ENCODE measurements around the gene PALM. TPM values are rescaled to one million over a fixed set of nuclear protein-coding genes. Genes with fewer than 3 reads are reported as not detected.
"Not testable (repeated sequence)": the region's sequence is repeated elsewhere in the genome, so short reads cannot be mapped to it uniquely, and the experiment has no call there.

Gene PALM
- total RNA-seq, 1 experiment from 2014 or later: 0.83 TPM

GRCh38 chr19:662207-662961 lies 46.4 kb upstream of the PALM start:
- BruUV-seq (replicated peaks): no TSS peak
- peak; percentile 43 for DNase-seq
- intact Hi-C loops (cut with micrococcal nuclease; ENCODE audit: unreplicated experiment): no loop called here
- Mint-ChIP-seq H3K27me3 (ENCODE audit: unreplicated experiment) (no peaks in the 10 kb centered on the region), H3K4me3 (ENCODE audit: low read depth, unreplicated experiment) (peak overlapping the region; percentile 75), H3K4me1 (ENCODE audit: low read depth, unreplicated experiment) (peaks cover 11% of the 10 kb centered on the region), H3K9me3 (ENCODE audit: low read depth, unreplicated experiment) (no peaks in the 10 kb centered on the region), H3K36me3 (ENCODE audit: insufficient read depth, unreplicated experiment) (peaks cover 33% of the 10 kb centered on the region), H3K27ac (ENCODE audit: unreplicated experiment) (peak overlapping the region; percentile 23)
- TF ChIP-seq CTCF (IDR thresholded peaks at IDR 0.05; ENCODE audit: unreplicated experiment): no peak
- CTCF ChIA-PET: interaction anchor here (0.6 to 1.2 kb wide), 2 partner anchors 32 to 70 kb away, joined by 3 read pairs; no protein-coding TSS in a partner anchor

- peaks cover 33% of the 10 kb centered on the region for H3K36me3 Mint-ChIP-seq (ENCODE audit: insufficient read depth, unreplicated experiment)
- TF ChIP-seq CTCF (IDR thresholded peaks at IDR 0.05; ENCODE audit: unreplicated experiment): no peak
- intact Hi-C loops (cut with micrococcal nuclease; ENCODE audit: unreplicated experiment): no loop called here
- peaks cover 11% of the 10 kb centered on the region for H3K4me1 Mint-ChIP-seq (ENCODE audit: low read depth, unreplicated experiment)
- no peaks in the 10 kb centered on the region for H3K27me3 Mint-ChIP-seq (ENCODE audit: unreplicated experiment)
- H3K4me3 Mint-ChIP-seq (ENCODE audit: low read depth, unreplicated experiment): peak within 1 kb of the TSS; percentile 75
- peak within 1 kb of the TSS; percentile 48 for H3K27ac Mint-ChIP-seq (ENCODE audit: unreplicated experiment)
- DNase-seq: peak; percentile 86
- CTCF ChIA-PET: interaction anchor here (0.5 to 1.2 kb wide), 4 partner anchors 16 to 117 kb away, joined by 3 read pairs; no protein-coding TSS in a partner anchor
- BruUV-seq (replicated peaks): no TSS peak
- no peaks in the 10 kb centered on the region for H3K9me3 Mint-ChIP-seq (ENCODE audit: low read depth, unreplicated experiment)
These were observed 45.6 kb upstream of the PALM start, which contains the start of gene RNF126 for GRCh38 chr19:662962-663681. TSS of gene RNF126 (minus strand) at chr19:663214. CDS start at chr19:663121, 93 bp downstream.

- CTCF ChIA-PET: interaction anchor here (0.5 to 1.2 kb wide), 3 partner anchors 16 to 117 kb away, joined by 3 read pairs; no protein-coding TSS in a partner anchor
- no peak for DNase-seq
- Mint-ChIP-seq H3K36me3 (ENCODE audit: insufficient read depth, unreplicated experiment) (peaks cover 30% of the 10 kb centered on the region), H3K9me3 (ENCODE audit: low read depth, unreplicated experiment) (no peaks in the 10 kb centered on the region), H3K27me3 (ENCODE audit: unreplicated experiment) (no peaks in the 10 kb centered on the region), H3K4me3 (ENCODE audit: low read depth, unreplicated experiment) (peak overlapping the region; percentile 75), H3K27ac (ENCODE audit: unreplicated experiment) (peak overlapping the region; percentile 48), H3K4me1 (ENCODE audit: low read depth, unreplicated experiment) (peaks cover 11% of the 10 kb centered on the region)
- intact Hi-C loops (cut with micrococcal nuclease; ENCODE audit: unreplicated experiment): loop anchor here (2.0 kb wide), 1 partner anchor 71 kb away; no protein-coding TSS in a partner anchor
- BruUV-seq (replicated peaks): no TSS peak
- TF ChIP-seq CTCF (IDR thresholded peaks at IDR 0.05; ENCODE audit: unreplicated experiment): no peak
These were observed 45.0 kb upstream of the PALM start for GRCh38 chr19:663682-664117.

- CTCF ChIA-PET: interaction anchor here (0.7 kb wide), 1 partner anchor 66 kb away, joined by 5 read pairs; no protein-coding TSS in a partner anchor
- BruUV-seq (replicated peaks): no TSS peak
- H3K9me3 Mint-ChIP-seq (ENCODE audit: low read depth, unreplicated experiment): no peaks in the 10 kb centered on the region
- H3K27ac Mint-ChIP-seq (ENCODE audit: unreplicated experiment): no peak overlapping the region
- DNase-seq: peak; percentile 87
- peak overlapping the region; percentile 12 for H3K4me3 Mint-ChIP-seq (ENCODE audit: low read depth, unreplicated experiment)
- TF ChIP-seq CTCF (IDR thresholded peaks at IDR 0.05; ENCODE audit: unreplicated experiment): peak; percentile 69
- H3K36me3 Mint-ChIP-seq (ENCODE audit: insufficient read depth, unreplicated experiment): peaks cover 27% of the 10 kb centered on the region
- intact Hi-C loops (cut with micrococcal nuclease; ENCODE audit: unreplicated experiment): loop anchor here (2.0 kb wide), 1 partner anchor 70 kb away; no protein-coding TSS in a partner anchor
- H3K27me3 Mint-ChIP-seq (ENCODE audit: unreplicated experiment): no peaks in the 10 kb centered on the region
- H3K4me1 Mint-ChIP-seq (ENCODE audit: low read depth, unreplicated experiment): peaks cover 11% of the 10 kb centered on the region
These were observed 43.8 kb upstream of the PALM start for GRCh38 chr19:664913-665443.

- CTCF ChIA-PET: interaction anchor here (0.6 kb wide), 1 partner anchor 47 kb away, joined by 3 read pairs; no protein-coding TSS in a partner anchor
- H3K27ac Mint-ChIP-seq (ENCODE audit: unreplicated experiment); DNase-seq; intact Hi-C loops (cut with micrococcal nuclease; ENCODE audit: unreplicated experiment); H3K9me3 Mint-ChIP-seq (ENCODE audit: low read depth, unreplicated experiment); H3K27me3 Mint-ChIP-seq (ENCODE audit: unreplicated experiment); BruUV-seq (replicated peaks); H3K4me3 Mint-ChIP-seq (ENCODE audit: low read depth, unreplicated experiment); H3K4me1 Mint-ChIP-seq (ENCODE audit: low read depth, unreplicated experiment): not testable (repeated sequence)
- H3K36me3 Mint-ChIP-seq (ENCODE audit: insufficient read depth, unreplicated experiment): peaks cover 13% of the 10 kb centered on the region
These were observed 41.7 kb upstream of the PALM start for GRCh38 chr19:666985-667573.

Data from Calu3 (cell line).